ENCODE results near the gene GLI2.

The GLI2 gene

GRCh38 chr2:120687210-120687609 lies 48.5 kb upstream of the GLI2 start:
- no peak overlapping the region for H3K4me2 ChIP-seq (ENCODE audit: low read depth, low read length, poor library complexity, severe bottlenecking)
- H3K4me1 ChIP-seq (ENCODE audit: insufficient read depth, low read length, poor library complexity, severe bottlenecking) = no peaks in the 10 kb centered on the region
- no peaks in the 10 kb centered on the region for H3K36me3 ChIP-seq (ENCODE audit: insufficient read depth, low read length)
- no peaks in the 10 kb centered on the region for H4K20me1 ChIP-seq (ENCODE audit: insufficient read depth, low read length, poor library complexity, severe bottlenecking)
- no peaks in the 10 kb centered on the region for H3F3A ChIP-seq (ENCODE audit: low read depth)
- H3K4me3 ChIP-seq (ENCODE audit: low read length, poor library complexity, severe bottlenecking) = no peak overlapping the region
- no peak overlapping the region for H2AFZ ChIP-seq (ENCODE audit: low read length)
- no peaks in the 10 kb centered on the region for H3K9me3 ChIP-seq (ENCODE audit: insufficient read depth, low read depth, low read length)
- TF ChIP-seq EZH2phosphoT487 (IDR thresholded peaks at IDR 0.05; ENCODE audit: borderline replicate concordance) (no peak), CTCF (conservative IDR thresholded peaks at IDR 0.05; ENCODE audit: low read length) (no peak)
- no peaks in the 10 kb centered on the region for H3K79me2 ChIP-seq (ENCODE audit: insufficient read depth, low read length)
- H3K9ac ChIP-seq (ENCODE audit: low read depth, low read length, poor library complexity, severe bottlenecking) = no peak overlapping the region
- H3K27me3 ChIP-seq (ENCODE audit: insufficient read depth, low read length, poor library complexity, severe bottlenecking) = no peaks in the 10 kb centered on the region
- H3K9me2 ChIP-seq (replicated peaks; ENCODE audit: low read depth, low read length) = no peaks in the 10 kb centered on the region

GRCh38 chr2:120690521-120690920 lies 45.1 kb upstream of the GLI2 start:
- no peaks in the 10 kb centered on the region for H3K27me3 ChIP-seq (ENCODE audit: insufficient read depth, low read length, poor library complexity, severe bottlenecking)
- H3K9me3 ChIP-seq (ENCODE audit: insufficient read depth, low read depth, low read length) = no peaks in the 10 kb centered on the region
- H3K4me2 ChIP-seq (ENCODE audit: low read depth, low read length, poor library complexity, severe bottlenecking) = no peak overlapping the region
- H2AFZ ChIP-seq (ENCODE audit: low read length) = no peak overlapping the region
- no peaks in the 10 kb centered on the region for H4K20me1 ChIP-seq (ENCODE audit: insufficient read depth, low read length, poor library complexity, severe bottlenecking)
- H3K9me2 ChIP-seq (replicated peaks; ENCODE audit: low read depth, low read length) = no peaks in the 10 kb centered on the region
- no peaks in the 10 kb centered on the region for H3F3A ChIP-seq (ENCODE audit: low read depth)
- H3K4me3 ChIP-seq (ENCODE audit: low read length, poor library complexity, severe bottlenecking) = no peak overlapping the region
- H3K36me3 ChIP-seq (ENCODE audit: insufficient read depth, low read length) = no peaks in the 10 kb centered on the region
- TF ChIP-seq EZH2phosphoT487 (IDR thresholded peaks at IDR 0.05; ENCODE audit: borderline replicate concordance) (no peak), CTCF (conservative IDR thresholded peaks at IDR 0.05; ENCODE audit: low read length) (no peak)
- no peaks in the 10 kb centered on the region for H3K4me1 ChIP-seq (ENCODE audit: insufficient read depth, low read length, poor library complexity, severe bottlenecking)
- H3K9ac ChIP-seq (ENCODE audit: low read depth, low read length, poor library complexity, severe bottlenecking) = no peak overlapping the region
- H3K79me2 ChIP-seq (ENCODE audit: insufficient read depth, low read length) = no peaks in the 10 kb centered on the region

- H3K4me3 ChIP-seq (ENCODE audit: low read length, poor library complexity, severe bottlenecking) = no peak overlapping the region
Measured at GRCh38 chr2:120691410-120691809, 44.3 kb upstream of the GLI2 start.

More at GRCh38 chr2:120691410-120691809, 44.3 kb upstream of the GLI2 start:
- Histone ChIP-seq H3K4me2 (ENCODE audit: low read depth, low read length, poor library complexity, severe bottlenecking) (no peak overlapping the region), H3K9ac (ENCODE audit: low read depth, low read length, poor library complexity, severe bottlenecking) (no peak overlapping the region), H3K36me3 (ENCODE audit: insufficient read depth, low read length) (no peaks in the 10 kb centered on the region), H3K79me2 (ENCODE audit: insufficient read depth, low read length) (no peaks in the 10 kb centered on the region), H3F3A (ENCODE audit: low read depth) (no peaks in the 10 kb centered on the region), H3K4me1 (ENCODE audit: insufficient read depth, low read length, poor library complexity, severe bottlenecking) (no peaks in the 10 kb centered on the region), H4K20me1 (ENCODE audit: insufficient read depth, low read length, poor library complexity, severe bottlenecking) (no peaks in the 10 kb centered on the region), H3K9me2 (replicated peaks; ENCODE audit: low read depth, low read length) (no peaks in the 10 kb centered on the region), H2AFZ (ENCODE audit: low read length) (no peak overlapping the region), H3K27me3 (ENCODE audit: insufficient read depth, low read length, poor library complexity, severe bottlenecking) (no peaks in the 10 kb centered on the region), H3K9me3 (ENCODE audit: insufficient read depth, low read depth, low read length) (no peaks in the 10 kb centered on the region)
- no peak for TF ChIP-seq CTCF (conservative IDR thresholded peaks at IDR 0.05; ENCODE audit: low read length)
- no peak for TF ChIP-seq EZH2phosphoT487 (IDR thresholded peaks at IDR 0.05; ENCODE audit: borderline replicate concordance)

Data from Loucy (cell line).